Kidney epithelial cell (primary cell): ENCODE results near the gene DDX54. TPM values are rescaled to one million over a fixed set of nuclear protein-coding genes. Genes with fewer than 3 reads are reported as not detected.
"Not testable (repeated sequence)": the region's sequence is repeated elsewhere in the genome, so short reads cannot be mapped to it uniquely, and the experiment has no call there.

Experiments used
- DNase-seq: peaks from one replicate; pipeline ENCODE4 v3.0.0-alpha.2; 2010; ENCODE audit warnings: low read depth
- H3K27me3 ChIP-seq: 2 replicates; pipeline ENCODE4 v1.6.0; 2011; ENCODE audit warnings: low read length; ENCODE audit not compliant: control insufficient read depth, insufficient read depth
- H3K36me3 ChIP-seq: 2 replicates; pipeline ENCODE4 v1.5.1; 2011; ENCODE audit warnings: low read length; ENCODE audit not compliant: control insufficient read depth, insufficient read depth
- H3K4me3 ChIP-seq: 2 replicates; pipeline ENCODE4 v1.5.1; 2011; ENCODE audit warnings: low read depth, mild to moderate bottlenecking, control low read depth, low read length
- total RNA-seq: library from RNA; depleted of rRNA; stranded (reverse); fragments of >200 nt; gene quantifications from 2 replicates; pipeline ENCODE4 v1.2.3, GENCODE V29; 2015
- TF ChIP-seq, protein P1 (sequence below): IDR thresholded peaks from 2 replicates; pipeline ENCODE4 v1.5.1; 2011; ENCODE audit warnings: mild to moderate bottlenecking, moderate library complexity, low read length, control low read depth, inconsistent platforms; ENCODE audit not compliant: insufficient read depth, poor library complexity, severe bottlenecking

Gene DDX54
- total RNA-seq, 1 donor from 2014 or later: 77.6 TPM

DNA sequence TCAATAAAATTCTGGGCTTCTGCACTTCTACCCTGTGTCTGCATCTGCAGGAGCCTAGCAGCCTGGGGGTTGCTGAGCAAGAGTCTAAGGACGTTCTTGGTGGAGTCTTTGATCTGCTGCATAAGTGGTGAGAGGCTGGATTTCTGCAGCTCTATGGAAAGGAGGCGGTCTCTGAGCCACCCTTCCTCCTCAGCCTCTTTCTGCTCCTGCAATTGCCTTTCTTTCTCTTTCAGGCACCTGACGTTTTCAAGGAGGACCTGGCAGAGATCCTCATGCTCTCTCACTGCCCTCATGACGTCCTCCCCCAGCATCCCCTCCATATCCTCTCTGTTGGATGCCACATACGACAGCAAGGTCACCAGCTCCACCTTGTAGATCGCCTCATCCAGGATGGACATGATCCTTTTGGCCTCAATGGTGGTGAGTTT lies 22.3 kb upstream of the DDX54 start:
- TF ChIP-seq, protein P1, sequence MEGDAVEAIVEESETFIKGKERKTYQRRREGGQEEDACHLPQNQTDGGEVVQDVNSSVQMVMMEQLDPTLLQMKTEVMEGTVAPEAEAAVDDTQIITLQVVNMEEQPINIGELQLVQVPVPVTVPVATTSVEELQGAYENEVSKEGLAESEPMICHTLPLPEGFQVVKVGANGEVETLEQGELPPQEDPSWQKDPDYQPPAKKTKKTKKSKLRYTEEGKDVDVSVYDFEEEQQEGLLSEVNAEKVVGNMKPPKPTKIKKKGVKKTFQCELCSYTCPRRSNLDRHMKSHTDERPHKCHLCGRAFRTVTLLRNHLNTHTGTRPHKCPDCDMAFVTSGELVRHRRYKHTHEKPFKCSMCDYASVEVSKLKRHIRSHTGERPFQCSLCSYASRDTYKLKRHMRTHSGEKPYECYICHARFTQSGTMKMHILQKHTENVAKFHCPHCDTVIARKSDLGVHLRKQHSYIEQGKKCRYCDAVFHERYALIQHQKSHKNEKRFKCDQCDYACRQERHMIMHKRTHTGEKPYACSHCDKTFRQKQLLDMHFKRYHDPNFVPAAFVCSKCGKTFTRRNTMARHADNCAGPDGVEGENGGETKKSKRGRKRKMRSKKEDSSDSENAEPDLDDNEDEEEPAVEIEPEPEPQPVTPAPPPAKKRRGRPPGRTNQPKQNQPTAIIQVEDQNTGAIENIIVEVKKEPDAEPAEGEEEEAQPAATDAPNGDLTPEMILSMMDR: no peak
- Histone ChIP-seq H3K36me3 (no peaks in the 10 kb centered on the region), H3K27me3 (no peaks in the 10 kb centered on the region), H3K4me3 (no peak overlapping the region)
- DNase-seq: no peak

DNA sequence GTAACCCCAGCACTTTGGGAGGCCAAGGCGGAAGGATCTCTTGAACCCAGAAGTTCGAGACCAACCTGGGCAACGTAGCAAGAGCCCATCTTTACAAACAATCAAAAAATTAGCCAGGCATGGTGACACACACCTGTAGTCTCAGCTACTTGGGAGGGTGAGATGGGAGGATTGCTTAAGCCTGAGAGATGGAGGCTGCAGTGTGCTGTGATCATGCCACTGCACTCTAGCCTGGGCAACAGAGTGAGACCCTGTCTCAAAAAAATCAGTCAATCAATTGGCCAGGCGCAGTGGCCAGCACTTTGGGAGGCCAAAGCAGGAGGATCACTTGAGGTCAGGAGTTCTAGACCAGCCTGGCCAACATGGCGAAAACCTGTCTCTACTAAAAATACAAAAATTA lies 21.5 kb upstream of the DDX54 start:
- not testable (repeated sequence) for H3K27me3 ChIP-seq, H3K4me3 ChIP-seq

DNA sequence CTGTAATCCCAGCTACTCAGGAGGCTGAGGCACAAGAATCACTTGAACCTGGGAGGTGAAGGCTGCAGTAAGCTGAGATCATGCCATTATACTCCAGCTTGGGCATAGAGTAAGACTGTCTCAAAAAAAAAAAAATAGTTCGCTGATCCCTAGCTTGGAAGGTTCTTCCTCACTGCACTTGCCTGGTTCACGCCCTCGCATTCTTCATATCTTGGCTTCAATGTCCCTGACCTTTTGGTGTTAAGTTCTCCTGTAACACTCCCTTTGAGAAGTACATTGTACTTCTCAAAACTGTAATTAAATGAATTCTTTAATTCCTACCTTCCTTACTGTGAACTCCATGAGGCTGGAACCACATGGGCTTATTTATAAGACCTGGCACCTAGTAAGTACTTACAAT lies 19.5 kb upstream of the DDX54 start:
- TF ChIP-seq, protein P1: no peak
- no peaks in the 10 kb centered on the region for H3K27me3 ChIP-seq
- no peak for DNase-seq
- no peak overlapping the region for H3K4me3 ChIP-seq
- H3K36me3 ChIP-seq: no peaks in the 10 kb centered on the region

More for the DNA sequence above, 21.5 kb upstream of the DDX54 start:
- not testable (repeated sequence) for H3K36me3 ChIP-seq, DNase-seq

DNA sequence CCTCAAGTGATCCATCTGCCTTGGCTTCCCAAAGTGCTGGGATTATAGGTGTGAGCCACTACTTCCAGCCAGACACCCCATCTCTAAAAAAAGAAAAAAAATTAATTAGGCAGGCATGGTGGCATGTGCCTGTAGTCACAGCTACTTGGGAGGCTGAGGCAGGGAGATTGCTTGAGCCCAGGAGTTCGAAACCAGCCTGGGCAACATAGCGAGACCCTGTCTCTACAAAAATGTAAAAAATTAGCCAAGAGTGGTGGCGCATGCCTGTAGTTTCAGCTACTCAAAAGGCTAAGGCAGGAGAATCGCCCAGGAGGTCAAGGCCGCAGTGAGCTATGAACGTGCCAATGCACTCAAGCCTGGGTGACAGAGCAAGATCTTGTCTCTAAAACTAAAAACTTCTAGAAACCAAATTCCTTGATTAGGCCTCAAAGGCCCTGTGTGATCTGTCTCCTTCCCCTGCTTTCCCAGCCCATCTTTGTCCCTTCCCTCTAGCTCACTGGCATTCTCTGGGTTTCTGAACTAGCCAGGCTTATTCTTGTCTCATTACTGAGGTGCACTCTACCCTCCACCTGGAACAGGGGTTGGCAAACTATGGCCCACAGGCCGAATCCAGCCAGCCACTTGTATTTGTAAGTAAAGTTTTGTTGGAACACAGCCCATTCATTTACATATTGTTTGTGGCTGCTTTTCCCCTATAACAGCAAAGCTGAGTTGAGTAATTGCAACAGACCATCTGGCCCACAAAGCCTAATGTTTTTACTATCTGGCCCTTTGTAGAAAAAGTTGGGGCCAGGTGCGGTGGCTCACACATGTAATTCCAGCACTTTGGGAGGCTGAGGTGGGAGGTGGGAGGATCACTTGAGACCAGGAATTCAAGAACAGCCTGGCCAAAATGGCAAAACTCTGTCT lies 18.8 kb upstream of the DDX54 start:
- no peak for DNase-seq
- Histone ChIP-seq H3K36me3 (no peaks in the 10 kb centered on the region), H3K4me3 (no peak overlapping the region), H3K27me3 (no peaks in the 10 kb centered on the region)
- TF ChIP-seq, protein P1: no peak

DNA sequence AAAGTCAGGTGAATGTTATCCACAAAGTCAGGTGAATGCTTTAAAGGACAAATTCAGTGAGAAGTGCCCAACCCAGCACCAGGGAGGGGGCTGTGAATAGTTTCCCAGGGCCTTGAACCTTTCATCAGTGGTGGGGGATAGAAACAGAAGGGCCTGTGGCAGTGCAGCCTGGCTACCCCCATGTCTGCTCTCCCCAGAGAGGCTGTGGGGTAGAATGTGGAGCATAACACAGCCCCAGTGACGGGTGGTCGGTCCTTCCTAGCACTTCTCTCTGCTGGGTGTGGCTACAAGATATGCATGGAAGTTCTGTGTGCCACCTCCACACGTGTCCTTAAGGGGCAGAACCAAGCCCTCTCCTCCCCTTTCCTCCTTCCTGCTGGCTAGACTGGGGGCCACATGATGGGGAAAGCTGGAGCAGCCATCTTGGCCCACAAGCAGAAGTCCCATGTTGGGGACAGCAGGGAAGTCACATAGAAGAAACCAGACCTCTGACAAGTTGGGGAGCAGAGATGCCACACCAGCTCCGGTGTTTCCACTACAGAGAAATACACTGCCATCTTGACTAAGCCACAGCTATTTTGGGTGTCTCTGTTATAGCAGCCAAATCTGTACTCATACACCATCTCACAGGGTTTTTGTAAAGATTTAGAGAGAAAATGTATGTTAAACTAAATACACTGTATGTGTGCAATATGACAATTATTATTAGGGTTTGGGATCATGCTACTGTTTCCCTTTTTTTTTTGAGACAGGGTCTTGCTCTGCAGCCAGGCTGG lies 17.2 kb upstream of the DDX54 start:
- no peak overlapping the region for H3K4me3 ChIP-seq
- TF ChIP-seq, protein P1: no peak
- H3K27me3 ChIP-seq: no peaks in the 10 kb centered on the region
- H3K36me3 ChIP-seq: no peaks in the 10 kb centered on the region
- no peak for DNase-seq
